ENCODE data around the gene WDR1. TPM values are rescaled to one million over a fixed set of nuclear protein-coding genes. Genes with fewer than 3 reads are reported as not detected.

Gene WDR1
- total RNA-seq = 297 and 377 TPM in 2 replicates

GRCh38 chr4:10116569-10117358, at the start of gene WDR1:
TSS of gene WDR1 (minus strand) at chr4:10116799. CDS start at chr4:10116666, 133 bp downstream.

Other genes starting within 250 kb of the WDR1 start
- 0.73 and 2.8 TPM in 2 replicates for gene SLC2A9, start 95.3 kb downstream of the WDR1 start, total RNA-seq